Lung microvascular endothelial cell (primary cell): Measurements from ENCODE around the gene USP51. TPM values are rescaled to one million over a fixed set of nuclear protein-coding genes. Genes with fewer than 3 reads are reported as not detected.
A peak's percentile ranks its signal among the peaks of the same experiment; 100 is the strongest.
"Not testable (repeated sequence)": the region's sequence is repeated elsewhere in the genome, so short reads cannot be mapped to it uniquely, and the experiment has no call there.

Source experiments
- DNase-seq, 2 donors: peaks; one replicate each; pipeline versions ENCODE4 v3.0.0 to v3.0.0-alpha.2; 2010; ENCODE audit warnings: low read depth in 2 of 2
- total RNA-seq: library from RNA; depleted of rRNA; stranded (reverse); fragments of >200 nt; gene quantifications from 2 replicates; pipeline ENCODE4 v1.2.1, GENCODE V29; 2014

The USP51 gene
- 0.87 and 1.4 TPM in 2 replicates for total RNA-seq

DNA sequence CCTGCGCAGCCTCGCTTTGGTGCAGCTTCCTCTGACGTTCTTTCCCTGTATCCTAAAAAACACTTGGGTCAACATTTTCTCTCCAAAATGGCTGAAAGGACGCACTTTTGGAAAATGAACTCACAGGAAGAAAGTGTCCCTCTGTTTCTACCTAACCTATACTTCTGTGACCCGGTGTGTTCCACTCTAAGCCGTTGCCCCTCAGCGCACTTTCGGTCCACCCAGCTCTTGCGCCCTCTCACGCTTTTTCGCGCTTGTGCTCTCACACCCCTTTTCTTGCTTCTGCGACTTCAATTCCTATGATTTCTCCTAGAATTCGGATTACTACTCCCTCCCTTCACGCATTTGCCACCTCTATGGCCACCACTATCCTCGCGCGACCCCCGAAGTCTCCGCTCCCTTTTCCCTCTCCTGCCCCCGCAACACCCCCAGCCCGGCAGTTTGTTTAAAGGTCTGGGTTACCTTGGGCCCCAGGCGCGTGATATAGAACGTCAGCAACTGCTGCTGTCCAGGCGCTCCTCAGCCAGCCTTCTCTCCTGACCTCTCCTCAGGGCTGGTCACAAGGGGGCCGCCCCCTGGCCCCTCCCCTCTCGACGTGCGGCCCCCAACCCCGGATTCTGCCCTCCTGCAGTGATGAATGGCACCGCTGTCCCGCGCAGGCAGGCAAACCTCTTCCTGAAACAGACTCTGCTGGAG, at the start of gene USP51:
Gene USP51 (minus strand): TSS at position 535 of the 696 bp plus-strand sequence. CDS start 909 bp downstream, outside the sequence.
- DNase-seq = peak; percentile 17 to 42

DNA sequence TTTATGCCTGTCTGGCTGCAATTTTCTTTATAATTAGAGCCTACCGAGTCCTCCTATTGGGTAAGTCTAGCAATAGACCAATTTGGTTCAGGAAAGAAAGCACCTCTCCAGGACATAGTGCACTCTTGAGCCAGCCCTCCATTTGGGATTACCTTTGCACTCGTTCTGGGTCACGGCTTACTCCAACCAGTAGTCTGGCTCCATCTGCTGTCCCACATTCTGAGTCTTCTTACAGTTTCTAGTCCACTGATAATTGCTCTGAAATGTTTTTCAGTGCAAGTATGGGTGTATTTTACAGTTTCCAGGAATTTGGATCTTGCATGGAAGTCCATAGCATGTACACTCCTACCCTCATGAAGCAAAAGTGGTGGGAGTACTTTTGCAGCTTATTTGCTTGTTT, 34.8 kb upstream of the USP51 start:
- no peak for DNase-seq

DNA sequence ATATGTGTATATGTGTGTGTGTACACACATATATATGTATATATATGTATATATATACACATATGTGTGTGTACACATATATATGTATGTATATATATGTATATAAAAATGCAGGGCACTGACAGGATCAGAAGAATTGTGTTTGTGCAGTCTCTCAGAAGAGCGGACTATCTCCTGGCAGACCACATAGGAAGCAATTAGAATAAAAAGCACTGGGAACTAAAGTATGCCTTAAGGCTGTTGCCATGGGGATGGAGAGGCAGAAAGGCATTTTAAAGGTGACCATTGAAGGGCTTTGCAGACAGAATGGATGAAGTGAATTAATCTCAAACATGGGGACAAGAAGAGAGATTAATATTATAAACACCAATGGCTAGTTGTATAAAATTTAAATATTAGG, 33.7 kb upstream of the USP51 start:
- DNase-seq = no peak

DNA sequence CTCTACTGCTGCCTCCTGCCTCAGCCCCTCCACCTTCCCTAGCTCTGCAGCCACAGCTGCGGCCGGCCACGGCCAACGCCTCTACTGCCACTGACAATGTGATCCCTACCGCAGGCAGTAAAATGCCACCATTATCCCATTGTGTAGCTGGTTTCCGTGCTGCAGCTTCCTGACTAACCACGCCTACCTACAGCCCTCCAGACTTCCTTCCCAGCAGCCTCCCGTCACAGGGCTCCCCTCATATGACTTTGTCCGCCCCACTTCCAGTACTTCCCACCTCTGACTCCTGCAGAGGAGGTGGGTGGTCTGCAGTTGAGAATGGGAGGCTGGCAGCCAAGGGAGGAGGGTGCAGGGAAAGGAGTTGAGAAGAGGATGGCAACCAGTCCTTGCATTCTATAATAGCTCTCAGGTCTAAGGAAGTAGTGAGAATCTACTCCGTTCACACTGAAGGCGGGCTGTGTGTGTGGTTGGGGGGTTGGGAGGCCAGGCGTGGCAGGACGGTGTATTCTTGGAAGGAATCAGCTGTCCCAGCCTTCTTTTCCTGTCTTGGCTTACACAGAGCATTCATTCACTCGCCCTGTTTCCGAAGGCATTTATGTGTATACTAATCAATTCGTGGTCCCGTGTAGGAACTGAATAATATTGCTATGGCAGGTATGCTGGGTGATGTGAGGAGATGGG, 33.1 kb upstream of the USP51 start:
- DNase-seq = peak; percentile 11 to 27

DNA sequence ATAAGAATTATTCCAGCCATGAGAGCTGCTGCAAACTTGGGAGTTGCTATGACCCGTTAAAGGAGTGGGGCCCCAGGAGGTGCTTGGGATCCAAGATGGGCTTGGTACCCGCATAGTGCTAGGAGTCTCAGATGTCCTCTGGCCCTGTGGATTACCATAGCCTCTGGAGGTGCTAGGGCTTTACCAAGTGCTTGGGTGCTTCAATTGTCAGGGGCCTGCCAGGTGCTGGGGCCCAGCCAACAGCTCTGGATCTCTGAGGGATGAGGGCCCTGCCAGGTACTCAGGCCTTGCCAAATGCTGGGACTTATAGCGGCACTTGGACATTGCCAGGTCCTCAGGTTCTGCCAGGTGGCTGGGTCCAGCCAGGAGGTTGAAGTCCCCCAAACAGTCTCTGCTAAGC, 32.0 kb upstream of the USP51 start:
- DNase-seq = no peak

DNA sequence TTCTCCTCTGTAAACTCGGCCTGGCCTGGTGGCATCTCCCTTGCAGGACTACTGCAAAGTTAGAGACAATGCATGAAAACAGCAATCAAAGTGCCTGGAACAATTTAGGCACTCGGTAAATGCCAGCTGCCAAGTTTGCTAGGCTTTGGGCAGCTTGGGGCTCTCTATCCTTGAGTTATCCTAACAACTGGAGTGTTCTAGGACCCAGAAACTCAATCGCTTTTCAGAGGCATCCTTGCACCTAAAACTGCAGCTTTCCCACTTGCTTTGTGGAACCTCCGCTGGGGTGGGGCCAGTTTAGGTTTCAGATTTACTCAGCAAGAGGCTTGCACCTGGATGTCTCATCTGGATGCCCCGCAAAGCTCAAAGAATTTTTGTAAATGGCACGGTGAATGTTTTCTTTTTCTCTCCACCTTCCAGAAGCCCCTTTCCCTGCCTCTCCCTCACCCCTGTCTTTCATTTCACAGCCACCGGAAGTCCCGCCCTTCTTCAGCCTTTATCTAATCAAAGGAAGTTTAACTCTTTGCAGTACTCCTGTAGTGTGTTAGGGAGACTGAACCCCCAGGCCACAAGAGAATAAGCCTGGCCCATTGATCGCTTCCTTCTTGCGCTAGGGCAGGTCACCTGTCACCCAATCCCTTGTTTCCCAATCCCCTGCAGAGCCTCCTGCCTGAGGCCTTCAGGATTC, 27.3 kb upstream of the USP51 start:
- DNase-seq = not testable (repeated sequence)

DNA sequence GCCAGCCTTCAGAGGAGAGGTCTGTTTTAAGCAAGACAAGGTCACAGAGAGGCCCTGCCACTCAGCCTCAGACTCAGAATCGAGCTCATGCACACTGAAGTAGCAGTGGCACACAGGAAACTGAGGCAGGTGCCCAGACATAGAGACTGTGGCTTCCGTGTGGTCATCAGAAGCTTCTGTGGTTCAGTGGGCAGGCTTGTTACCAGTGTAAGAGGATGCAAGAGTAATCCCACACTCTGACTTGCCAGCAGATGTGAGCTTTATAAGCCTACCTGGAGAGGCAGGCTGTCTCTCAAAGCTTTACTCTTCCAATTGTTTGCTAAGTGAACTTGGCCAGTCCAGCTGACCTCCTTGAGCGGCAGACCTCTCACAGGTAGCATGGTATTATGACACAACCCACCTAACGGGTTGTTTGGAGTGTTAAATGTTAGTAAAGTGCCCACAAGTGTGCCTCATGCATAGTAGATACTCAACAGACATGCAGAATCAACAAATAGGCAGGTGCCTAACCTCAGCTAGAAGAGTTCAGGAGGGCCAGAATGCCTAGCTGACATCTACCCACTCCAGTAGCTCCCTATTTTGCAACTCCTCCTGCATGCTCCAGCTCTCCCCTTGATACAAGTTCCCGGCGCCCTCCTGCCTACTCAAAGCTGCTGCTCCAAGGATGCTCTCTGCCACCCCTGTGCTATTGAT, 23.5 kb upstream of the USP51 start:
- DNase-seq = not testable (repeated sequence)

DNA sequence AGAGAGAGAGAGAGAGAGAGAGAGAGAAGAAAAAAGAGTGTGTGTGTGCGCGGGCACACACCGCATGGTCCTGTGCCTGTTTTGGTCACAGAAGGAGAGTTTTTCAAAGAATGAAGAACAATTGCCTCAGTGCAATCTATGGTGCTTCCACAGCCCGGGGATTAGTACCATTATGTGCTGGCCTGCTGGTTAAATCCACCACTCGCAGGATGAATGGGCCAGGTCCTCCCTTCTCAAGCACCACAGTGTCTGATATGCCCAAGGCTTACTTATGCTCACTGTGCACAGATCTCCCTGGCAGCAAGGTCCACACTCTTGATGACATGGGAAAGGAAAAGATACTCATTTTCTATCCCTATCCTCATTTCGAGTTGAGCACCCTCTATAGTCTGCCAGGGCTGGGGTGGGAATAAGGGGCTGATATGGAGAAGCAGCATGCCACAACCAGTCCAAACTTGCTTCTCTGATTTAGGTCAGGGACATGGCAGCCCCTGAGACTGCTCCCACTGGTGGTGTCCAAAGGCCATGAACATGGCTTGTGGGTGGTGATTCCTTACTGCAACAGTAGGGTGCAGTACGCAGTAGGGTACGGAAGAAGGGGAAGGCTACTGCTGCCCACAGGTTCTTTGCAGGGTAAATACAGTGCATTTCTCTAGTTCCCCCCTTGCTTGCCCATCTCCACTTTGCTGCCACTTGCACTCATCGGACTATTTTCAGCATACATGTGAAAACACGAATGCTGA, 18.9 kb upstream of the USP51 start:
- not testable (repeated sequence) for DNase-seq

DNA sequence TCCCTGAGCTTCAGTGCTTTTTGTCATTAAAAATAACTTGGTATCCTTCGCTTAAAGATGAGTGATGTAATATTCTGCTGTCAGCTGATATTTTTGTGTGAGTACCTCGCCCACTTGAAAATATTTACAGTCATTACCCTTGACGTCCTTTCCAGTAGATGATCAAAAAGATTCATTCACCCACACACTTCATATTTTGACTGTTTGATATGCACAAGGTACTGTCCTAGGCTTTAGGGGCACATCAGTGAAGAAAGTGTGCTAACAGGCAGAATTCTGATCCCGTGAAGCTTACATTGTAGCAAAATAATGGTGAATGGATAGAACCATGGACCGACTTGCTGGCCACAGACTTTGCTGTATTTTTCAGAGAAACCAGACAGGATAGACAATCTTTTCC, 18.1 kb upstream of the USP51 start:
- DNase-seq = not testable (repeated sequence)

DNA sequence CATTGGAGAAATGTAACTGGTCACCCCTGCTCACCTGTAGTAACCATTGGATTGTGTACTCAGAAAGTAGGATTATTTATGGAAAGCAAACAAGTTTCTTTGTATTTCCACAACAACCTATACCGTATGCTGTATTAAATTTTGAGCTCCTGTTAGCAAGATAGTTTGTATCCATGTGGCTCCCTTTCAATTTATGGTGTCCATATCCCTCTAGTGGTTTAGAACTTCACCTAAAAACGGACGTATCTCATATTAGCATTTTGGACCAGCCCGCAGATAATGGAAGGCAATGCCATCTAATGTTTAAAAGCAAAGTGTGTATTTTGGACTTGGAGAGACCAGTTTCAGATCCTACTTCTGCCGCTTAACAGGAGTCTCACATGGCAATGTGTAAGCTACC, 17.4 kb upstream of the USP51 start:
- not testable (repeated sequence) for DNase-seq

DNA sequence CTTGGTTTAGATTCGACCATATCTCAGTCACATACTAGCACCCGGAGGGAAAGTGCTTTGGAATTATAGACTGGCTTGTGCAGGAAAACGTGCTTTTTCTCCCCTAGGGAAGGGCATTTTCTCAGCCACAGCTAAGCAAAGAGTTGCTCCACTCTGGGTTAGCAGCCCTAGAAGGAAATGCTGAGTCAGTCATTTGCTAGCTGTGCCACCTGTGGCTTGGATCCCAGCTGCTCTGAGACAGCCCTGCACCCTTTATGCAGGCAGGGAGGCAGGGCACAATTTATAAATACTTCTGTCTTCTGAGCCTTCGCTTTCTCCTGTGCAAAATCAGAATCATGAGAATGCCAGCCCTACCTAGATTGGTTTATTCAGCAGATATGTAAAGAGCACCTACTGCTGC, 1.3 kb upstream of the USP51 start:
- no peak for DNase-seq

DNA sequence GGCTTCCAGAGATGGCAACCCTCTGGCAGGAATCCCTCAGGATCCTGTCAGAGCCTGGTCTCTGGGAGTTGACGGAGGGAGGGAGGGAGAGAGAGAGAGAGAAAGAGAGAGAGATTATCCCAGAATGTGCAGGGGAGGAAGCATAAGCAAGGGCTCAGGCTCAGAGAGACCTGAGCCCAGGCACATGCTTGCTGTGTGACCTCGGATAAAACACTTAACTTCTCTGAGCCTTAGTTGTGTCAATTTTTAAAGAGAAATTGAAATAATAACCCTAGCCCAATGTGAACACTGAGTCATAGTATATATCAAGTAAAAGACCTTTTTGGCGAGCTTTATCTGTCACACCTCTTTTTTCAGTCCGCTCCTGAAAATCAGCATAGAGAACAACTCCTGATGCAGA, 473 bp upstream of the USP51 start:
- DNase-seq = no peak

DNA sequence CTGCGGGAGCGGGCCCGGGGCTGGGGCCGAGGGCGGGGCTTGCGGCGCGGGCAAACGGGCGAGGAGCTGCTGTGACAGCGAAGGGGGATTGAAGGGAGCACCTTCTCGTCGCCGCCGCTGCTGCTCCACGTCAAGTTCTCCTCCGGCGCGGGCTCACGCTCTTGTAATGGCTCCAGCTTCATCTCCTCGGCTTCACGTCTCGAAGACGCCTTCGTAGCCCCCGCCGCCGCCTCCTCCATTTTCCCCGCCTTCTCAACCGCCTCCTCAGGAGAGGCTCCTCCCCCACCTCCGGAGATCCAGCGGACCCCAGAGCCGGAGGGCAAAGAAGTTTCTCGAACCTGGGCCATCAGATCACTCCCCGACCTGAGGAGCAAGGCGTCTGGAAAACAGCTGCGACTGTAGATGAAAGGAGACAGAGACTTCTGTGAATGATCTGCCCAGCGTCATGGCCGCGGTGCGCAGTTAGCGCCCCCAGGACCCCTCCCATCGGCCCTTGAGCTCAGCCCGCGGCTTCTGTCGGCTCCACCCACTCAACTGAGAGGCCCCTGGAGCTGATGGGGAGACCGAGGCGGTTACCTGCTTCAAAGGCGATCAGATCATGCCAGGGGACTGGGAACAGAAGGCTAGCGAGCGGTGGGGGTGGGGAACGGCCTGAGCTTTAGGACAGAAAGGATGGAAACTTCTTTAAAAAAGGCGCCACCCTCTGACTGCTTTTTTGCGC, 895 bp downstream of the USP51 start:
- peak; percentile 59 to 70 for DNase-seq

DNA sequence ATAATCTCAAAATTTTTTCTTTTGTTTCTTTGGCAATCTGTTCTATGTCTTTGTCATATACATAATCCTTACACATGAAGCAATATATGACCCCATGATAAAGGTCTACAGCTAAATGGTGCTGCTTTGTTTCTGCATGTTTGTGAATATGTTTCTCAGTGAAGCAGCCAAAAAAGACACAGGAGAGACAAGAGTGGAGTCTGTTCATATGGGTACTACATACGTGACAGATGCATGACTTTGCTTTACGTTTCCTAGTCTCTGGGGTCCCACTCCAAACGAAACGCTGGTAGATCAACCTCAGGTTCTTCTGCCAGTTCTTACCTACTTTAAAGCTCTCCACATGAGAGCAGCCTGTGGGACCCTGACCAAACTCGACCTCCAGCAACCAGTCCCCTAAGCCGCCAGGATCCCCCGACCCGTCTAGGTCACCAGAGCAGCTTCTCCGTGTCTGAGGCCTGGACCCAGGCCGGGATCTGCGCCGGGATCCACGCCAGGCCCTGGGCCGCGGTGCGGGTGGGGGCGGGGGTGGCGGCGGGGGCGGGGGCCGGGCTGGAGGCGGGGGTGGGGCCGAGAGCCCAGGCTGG, 1.5 kb downstream of the USP51 start:
- no peak for DNase-seq

DNA sequence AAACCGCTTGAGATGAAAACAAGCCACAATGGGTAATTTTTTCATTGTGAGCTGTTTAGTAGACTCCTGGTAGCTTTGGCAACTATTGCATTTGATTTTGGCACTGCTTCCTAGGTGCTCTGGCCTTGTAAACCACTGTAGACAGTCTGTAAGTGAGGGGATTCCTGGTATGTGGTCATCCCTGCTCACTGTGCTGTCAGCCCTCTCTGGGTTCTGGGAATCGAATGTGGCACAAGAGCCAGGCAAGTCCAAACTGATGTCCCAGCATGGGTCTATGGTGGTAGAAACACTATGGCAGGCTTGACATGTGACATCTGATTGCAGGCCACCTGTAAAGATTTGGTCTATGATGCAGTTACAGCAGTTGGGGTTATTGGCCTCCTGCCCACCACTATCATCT, 2.5 kb downstream of the USP51 start:
- DNase-seq = no peak

DNA sequence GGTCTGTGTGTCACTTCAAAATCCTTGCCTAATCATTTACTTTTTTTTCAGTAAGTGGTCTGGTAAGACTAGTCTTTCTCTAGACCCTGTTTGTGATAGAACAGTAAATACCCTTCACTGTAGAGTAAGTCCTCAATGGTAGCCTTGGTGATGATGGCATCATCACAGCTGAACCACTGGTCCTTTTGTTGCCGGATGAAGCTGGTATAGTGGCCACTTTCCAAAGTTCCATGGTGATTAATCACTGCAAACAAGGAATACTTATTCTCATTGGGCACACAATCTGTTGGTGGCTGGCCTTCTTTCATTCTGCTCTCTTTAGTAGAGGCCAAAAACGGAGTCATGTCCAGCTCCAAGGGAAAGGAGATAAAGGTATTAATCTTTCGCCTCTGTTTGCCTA, 2.9 kb downstream of the USP51 start:
- DNase-seq = no peak

DNA sequence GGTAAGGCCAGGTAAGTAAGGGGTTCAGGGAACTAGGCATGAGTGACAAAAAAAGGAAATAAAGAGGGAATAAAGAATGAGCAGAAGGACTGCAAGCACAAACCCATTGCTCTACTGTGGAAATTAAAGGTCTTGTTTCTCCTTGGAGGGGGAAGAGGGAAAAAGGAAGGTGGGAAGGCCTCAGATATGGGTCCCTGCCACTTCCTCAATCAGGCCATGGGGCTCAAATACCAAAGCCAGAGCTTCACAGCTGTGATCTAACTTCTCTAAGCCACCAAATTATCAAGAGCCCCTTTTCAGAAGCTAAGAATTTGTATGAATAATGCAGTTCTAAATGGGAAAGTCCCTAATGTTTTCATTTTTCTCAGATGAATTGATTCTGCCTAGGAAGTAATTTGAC, 4.7 kb downstream of the USP51 start:
- no peak for DNase-seq

DNA sequence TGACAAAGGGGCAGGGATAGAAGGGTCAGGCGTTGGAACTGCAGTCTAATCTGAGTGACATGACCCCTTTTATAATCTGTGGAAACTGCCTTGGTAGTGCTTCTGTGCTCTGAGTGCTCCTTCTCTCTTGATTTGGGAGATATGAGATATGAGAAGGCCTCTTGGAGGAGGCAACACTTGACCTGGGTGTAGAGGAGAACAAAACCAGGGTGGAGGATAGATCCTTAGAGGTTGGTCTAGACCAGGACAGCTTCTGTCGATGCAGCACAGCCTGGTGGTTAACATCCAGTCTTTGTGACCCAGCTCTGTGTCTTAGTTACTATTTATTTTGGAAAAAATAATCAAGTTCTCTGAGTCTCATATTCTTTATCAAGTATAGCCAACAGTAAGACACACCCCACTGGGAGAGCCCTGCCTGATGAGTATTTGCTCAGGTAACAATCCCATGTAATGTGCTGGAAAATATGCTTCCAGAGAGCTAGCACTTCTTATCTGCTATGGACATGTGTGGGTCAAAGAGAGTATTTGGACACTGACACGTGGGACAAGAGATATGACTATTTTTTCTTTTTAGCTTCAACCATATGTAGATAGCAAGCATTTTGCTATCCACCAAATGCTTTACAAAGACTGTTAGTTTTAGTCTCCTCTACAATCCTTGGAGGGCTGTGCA, 9.1 kb downstream of the USP51 start:
- no peak for DNase-seq

DNA sequence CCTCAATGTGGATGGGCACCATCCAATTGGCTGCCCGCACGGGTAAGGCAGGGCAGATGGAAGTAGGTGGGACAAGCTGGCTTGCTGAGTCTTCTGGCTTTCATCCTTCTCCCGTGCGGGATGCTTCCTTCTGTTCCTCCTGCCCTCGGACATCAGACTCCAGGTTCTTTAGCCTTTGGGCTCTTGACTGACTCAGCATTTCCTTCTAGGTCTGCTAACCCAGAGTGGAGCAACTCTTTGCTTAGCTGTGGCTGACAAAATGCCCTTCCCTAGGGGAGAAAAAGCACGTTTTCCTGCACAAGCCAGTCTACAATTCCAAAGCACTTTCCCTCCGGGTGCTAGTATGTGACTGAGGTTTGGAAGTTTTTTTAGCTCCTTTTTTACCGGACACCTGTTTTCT, 9.7 kb downstream of the USP51 start:
- not testable (repeated sequence) for DNase-seq

DNA sequence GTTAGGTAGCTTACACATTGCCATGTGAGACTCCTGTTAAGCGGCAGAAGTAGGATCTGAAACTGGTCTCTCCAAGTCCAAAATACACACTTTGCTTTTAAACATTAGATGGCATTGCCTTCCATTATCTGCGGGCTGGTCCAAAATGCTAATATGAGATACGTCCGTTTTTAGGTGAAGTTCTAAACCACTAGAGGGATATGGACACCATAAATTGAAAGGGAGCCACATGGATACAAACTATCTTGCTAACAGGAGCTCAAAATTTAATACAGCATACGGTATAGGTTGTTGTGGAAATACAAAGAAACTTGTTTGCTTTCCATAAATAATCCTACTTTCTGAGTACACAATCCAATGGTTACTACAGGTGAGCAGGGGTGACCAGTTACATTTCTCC, 23.9 kb downstream of the USP51 start:
- DNase-seq = not testable (repeated sequence)
